ENCODE results near the gene ZNF599. TPM values are rescaled to one million over a fixed set of nuclear protein-coding genes. Genes with fewer than 3 reads are reported as not detected.
"Not testable (repeated sequence)": the region's sequence is repeated elsewhere in the genome, so short reads cannot be mapped to it uniquely, and the experiment has no call there.

Gene ZNF599
- 3.8 and 7.2 TPM in 2 replicates for total RNA-seq

DNA sequence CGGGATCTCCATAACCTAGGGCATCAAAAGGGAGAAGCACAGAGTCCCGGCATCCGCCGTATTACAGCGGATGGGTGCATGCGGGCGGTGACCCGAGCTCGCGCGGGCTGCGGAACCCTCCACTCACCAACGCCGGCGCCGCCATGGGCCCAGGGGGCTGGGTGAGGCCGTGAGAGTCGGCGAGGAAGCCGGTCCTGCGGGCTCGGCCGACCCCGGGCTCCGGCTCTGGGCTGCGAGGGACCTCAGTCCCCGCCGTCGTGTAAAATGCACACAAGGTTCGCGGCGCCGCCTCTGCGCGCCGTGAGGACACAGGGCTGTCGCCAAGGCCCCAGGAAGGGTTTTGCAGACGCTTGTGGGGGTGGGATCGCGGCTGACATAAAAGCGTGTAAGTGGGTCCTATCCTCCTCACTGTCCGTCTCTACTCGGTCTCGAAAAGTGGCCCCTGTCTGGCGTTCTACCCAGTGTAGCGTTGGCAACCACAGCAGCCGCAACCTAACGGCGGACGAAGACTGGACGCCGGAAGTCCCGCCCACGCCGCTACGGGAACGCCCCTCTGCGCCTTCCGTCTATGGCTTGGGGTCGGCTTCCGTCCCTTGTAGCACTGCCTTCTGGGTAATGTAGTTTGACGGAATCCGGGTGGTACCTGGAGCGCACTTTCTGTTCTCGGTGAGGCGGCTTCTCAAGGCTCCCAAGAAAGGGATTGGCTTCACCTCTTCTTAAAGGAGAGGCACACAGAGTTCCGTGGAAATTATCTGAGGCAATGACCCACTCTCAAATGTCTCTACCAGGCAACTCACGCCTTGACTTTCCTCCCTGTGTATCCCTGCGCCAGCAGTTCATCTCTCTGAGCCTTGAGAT, at the start of gene ZNF599:
ZNF599 (minus strand) TSS at position 519 of the 858 bp plus-strand sequence; CDS start at position 145, 374 bp downstream.
- DNase-seq (ENCODE audit: low read depth), result peak; percentile 79

GRCh38 chr19:34818270-34818669, 45.3 kb upstream of the ZNF599 start:
- no peak for DNase-seq (ENCODE audit: low read depth)

- no peak for DNase-seq (ENCODE audit: low read depth)
Observed at GRCh38 chr19:34816708-34817107, 43.7 kb upstream of the ZNF599 start.

- DNase-seq (ENCODE audit: low read depth), result peak; percentile 41
Observed at GRCh38 chr19:34808566-34808965, 35.6 kb upstream of the ZNF599 start.

DNA sequence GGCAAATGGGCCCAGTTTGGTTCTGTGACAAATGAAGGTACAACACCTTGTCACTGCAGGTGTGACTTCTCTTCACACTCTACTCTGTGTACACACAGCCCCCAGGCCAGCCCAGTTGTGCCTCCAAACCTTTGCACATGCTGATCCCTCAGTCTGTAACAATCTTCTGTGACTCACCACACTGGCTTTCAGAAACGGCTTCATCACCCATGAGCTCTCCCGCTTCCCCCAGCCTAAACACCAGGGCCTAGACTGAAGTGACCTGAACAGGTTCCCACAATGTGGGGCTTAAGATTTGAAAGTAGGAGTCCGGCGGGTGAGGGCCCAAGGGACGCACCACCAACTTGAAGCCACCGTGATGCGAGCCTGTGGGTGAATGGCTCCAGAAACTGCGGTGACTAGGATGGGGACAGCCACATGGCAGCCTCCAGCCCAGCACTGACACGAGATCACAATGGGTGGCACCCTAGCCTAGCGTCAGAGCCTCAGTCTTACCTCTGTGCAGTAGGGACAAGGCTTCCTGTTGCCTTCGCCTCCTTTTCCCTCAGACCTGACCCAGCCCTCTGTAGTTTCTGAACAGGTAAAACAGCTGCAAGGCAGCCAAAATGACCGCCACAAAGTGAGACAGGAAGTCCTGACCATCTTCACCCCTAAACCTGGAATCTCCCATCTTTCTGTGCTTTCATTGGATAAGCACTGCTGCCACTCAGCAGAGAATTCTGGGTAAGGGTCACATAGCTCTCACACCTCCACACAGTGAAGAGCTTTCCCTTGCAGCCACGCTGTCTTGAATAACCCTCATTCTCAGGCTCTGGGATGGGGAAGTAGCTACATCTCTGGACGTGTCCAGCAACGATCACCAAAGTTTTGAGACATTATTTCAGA, 34.2 kb upstream of the ZNF599 start:
- no peak for DNase-seq (ENCODE audit: low read depth)

- no peak for DNase-seq (ENCODE audit: low read depth)
Observed at GRCh38 chr19:34804115-34804514, 31.1 kb upstream of the ZNF599 start.

- not testable (repeated sequence) for DNase-seq (ENCODE audit: low read depth)
Observed at GRCh38 chr19:34796953-34797352, 23.9 kb upstream of the ZNF599 start.

- DNase-seq (ENCODE audit: low read depth), result no peak
Observed at GRCh38 chr19:34794066-34794960, 21.3 kb upstream of the ZNF599 start.

- no peak for DNase-seq (ENCODE audit: low read depth)
Observed at GRCh38 chr19:34793565-34793964, 20.6 kb upstream of the ZNF599 start.

DNA sequence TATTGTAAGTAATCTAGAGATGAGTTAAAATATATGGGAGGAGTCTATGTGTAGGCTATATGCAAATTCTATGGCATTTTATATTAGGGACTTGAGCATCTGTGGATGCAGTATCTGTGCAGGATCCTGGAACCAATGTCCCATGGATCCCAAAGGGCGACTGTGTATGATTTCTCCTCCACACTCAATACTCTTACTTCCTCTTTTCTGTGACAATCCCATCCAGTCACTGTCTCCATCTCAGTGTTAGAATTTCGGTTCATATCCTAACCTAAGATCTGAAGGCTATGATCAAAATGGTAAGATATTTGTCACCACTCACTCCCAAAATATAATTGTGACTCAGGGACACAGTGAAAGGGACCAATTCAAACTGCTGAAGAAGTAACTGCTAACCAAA, 15.1 kb upstream of the ZNF599 start:
- DNase-seq (ENCODE audit: low read depth), result no peak

- no peak for DNase-seq (ENCODE audit: low read depth)
Observed at GRCh38 chr19:34787059-34787824, 14.2 kb upstream of the ZNF599 start.

- no peak for DNase-seq (ENCODE audit: low read depth)
Observed at GRCh38 chr19:34786236-34786635, 13.2 kb upstream of the ZNF599 start.

DNA sequence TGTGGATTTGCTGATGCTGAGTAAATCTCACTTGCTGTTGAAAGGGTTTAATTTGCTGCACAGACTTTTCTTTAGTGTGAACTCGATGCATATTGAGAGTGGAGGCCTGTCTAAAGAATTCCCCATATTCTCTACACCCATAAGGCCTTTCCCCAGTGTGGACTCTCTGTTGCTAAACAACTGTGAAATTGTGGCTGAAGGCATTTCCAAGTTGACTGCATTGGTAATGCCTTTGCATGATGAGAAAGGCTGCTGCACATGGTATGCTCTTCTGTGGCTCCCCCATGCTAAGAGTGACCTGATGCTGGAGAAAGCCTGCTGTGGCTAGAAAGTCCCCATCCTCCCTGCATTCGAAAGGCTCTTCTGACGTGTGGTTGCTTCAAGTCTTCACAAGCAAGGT, 6.6 kb upstream of the ZNF599 start:
- no peak for DNase-seq (ENCODE audit: low read depth)

GRCh38 chr19:34778342-34778741, 5.3 kb upstream of the ZNF599 start:
- DNase-seq (ENCODE audit: low read depth), result no peak

- no peak for DNase-seq (ENCODE audit: low read depth)
Observed at GRCh38 chr19:34774857-34775256, 1.8 kb upstream of the ZNF599 start.

DNA sequence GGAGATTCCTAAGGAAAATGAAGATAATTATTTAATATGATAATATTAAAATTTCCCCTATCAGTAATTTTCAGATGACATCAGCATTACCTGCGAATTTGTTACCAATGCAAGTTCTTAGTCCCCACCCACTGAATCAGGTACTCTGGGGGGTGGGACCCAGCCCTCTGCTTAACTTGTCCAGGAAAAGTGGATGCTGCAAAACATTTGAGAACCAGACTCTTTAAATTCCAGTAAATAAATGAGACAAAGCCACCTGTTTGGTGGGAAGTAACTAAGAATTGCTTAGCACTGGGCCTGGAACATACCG, 495 bp upstream of the ZNF599 start:
- no peak for DNase-seq (ENCODE audit: low read depth)

- no peak for DNase-seq (ENCODE audit: low read depth)
Observed at GRCh38 chr19:34767951-34768350, 5.1 kb downstream of the ZNF599 start.

DNA sequence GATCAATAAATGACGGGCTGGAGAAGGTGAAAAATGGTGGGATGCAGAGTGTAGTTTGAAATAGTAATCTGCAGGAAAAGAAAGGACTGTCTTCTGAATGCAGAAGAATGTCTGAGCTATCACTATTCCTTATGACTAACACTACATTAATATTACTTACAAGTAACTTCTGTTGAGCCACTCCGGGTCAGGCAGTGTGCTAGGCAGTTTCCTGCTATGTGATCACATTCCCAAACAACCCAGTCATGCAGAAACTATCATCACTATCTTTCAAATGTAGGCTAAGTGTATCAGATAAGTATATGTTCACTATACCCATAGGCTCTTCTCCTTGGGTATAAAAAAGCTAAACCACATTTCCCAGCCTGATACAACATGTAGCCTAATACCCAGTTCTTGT, 6.6 kb downstream of the ZNF599 start:
- no peak for DNase-seq (ENCODE audit: low read depth)

DNA sequence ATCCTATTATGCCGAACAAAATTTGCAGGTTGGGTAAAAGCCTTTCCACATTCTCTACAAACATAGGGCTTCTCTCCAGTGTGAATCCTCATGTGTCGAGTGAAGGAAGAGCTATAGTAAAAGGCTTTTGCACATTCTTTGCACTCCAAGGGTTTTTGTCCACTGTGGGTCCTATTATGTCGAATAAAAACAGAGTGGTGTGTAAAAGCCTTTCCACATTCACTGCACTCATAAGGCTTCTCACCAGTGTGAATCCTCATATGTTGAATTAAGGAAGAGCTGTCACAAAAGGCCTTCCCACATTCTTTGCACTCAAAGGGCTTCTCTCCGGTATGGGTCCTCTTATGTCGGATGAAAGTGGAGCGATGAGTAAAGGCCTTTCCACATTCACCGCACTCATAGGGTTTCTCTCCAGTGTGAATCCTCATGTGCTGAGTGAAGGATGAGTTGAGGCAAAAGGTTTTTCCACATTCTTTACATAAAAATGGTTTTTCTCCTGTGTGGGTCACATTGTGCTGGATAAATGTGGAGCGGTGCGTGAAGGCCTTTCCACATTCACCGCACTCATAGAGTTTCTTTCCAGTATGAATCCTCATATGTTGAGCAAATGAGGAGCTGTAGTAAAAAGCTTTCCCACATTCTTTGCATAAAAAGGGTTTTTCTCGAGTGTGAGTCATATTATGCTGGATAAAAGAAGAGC, 13.6 kb downstream of the ZNF599 start:
- no peak for DNase-seq (ENCODE audit: low read depth)

DNA sequence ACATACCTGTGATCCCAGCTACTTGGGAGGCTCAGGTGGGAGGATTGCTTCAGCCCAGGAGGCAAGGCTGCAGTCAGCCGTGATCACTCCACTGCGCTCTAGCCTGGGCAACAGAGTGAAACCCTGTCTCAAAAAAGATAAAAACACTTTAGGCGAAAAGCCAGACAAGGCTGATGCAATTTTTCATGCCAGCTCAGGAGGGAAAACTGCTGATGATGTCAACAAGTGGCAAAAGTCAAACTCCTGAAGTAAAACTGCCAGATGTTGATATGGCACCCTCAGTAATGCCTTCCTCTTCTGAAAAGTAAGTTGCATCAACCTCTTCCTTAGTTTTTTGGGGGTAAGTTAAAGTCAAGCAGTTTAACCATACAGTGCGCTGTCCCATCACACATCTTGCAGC, 15.6 kb downstream of the ZNF599 start:
- DNase-seq (ENCODE audit: low read depth), result no peak

Measured in renal cortical epithelial cell (primary cell).